ENCODE measurements around the gene TMEM203. TPM values are rescaled to one million over a fixed set of nuclear protein-coding genes. Genes with fewer than 3 reads are reported as not detected.
A peak's percentile ranks its signal among the peaks of the same experiment; 100 is the strongest.

TMEM203 gene
- total and polyA plus RNA-seq, 2 of the 13 experiments (the other 11 are each of a cell fraction or from before 2014, with no cell fraction given): 23.4 to 36.7 TPM

- no peak; the same call in 1 of the 2 replicates for TF ChIP-seq BCL3 (CRISPR knock-in tag; IDR thresholded peaks at IDR 0.05)
- TF ChIP-seq HES4 (CRISPR knock-in tag; IDR thresholded peaks at IDR 0.05; ENCODE audit: borderline replicate concordance): peak; percentile 61; the same call in 1 of the 2 replicates
- TF ChIP-seq TRIM24 (CRISPR knock-in tag; IDR thresholded peaks at IDR 0.05): no peak
- no peak for TF ChIP-seq ZNF24 (IDR thresholded peaks at IDR 0.05)
- TF ChIP-seq MAF1 (CRISPR knock-in tag; IDR thresholded peaks at IDR 0.05; ENCODE audit: borderline replicate concordance): 0 out of 2 replicates have a peak, but pooled peaks have one; percentile 51
- TF ChIP-seq MXD4 (CRISPR knock-in tag; IDR thresholded peaks at IDR 0.05): no peak
- TF ChIP-seq ZNF775 (CRISPR knock-in tag; IDR thresholded peaks at IDR 0.05; ENCODE audit: borderline replicate concordance): no peak
- TF ChIP-seq ZNF251 (CRISPR knock-in tag; IDR thresholded peaks at IDR 0.05): no peak
- TF ChIP-seq POLR2G (IDR thresholded peaks at IDR 0.05; ENCODE audit: low read depth, low read length): no peak
- no peak; the same call in 1 of the 2 replicates for TF ChIP-seq ZNF552 (CRISPR knock-in tag; IDR thresholded peaks at IDR 0.05; ENCODE audit: borderline replicate concordance)
- no peak for TF ChIP-seq HIC2 (CRISPR knock-in tag; IDR thresholded peaks at IDR 0.05; ENCODE audit: low read depth)
- no peak for TF ChIP-seq ZNF75D (CRISPR knock-in tag; IDR thresholded peaks at IDR 0.05; ENCODE audit: borderline replicate concordance)
- TF ChIP-seq RFXANK (CRISPR knock-in tag; IDR thresholded peaks at IDR 0.05): no peak
- TF ChIP-seq MIER3 (CRISPR knock-in tag; IDR thresholded peaks at IDR 0.05; ENCODE audit: borderline replicate concordance): peak; percentile 25; the same call in 1 of the 2 replicates
- no peak for TF ChIP-seq ATAD3A (CRISPR knock-in tag; IDR thresholded peaks at IDR 0.05)
- TF ChIP-seq ARNT (IDR thresholded peaks at IDR 0.05): no peak
- peak; percentile 91; the same call in 1 of the 2 replicates for TF ChIP-seq ZBTB42 (CRISPR knock-in tag; IDR thresholded peaks at IDR 0.05)
- TF ChIP-seq, protein P1, sequence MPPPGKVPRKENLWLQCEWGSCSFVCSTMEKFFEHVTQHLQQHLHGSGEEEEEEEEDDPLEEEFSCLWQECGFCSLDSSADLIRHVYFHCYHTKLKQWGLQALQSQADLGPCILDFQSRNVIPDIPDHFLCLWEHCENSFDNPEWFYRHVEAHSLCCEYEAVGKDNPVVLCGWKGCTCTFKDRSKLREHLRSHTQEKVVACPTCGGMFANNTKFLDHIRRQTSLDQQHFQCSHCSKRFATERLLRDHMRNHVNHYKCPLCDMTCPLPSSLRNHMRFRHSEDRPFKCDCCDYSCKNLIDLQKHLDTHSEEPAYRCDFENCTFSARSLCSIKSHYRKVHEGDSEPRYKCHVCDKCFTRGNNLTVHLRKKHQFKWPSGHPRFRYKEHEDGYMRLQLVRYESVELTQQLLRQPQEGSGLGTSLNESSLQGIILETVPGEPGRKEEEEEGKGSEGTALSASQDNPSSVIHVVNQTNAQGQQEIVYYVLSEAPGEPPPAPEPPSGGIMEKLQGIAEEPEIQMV (CRISPR knock-in tag; IDR thresholded peaks at IDR 0.05; ENCODE audit: low read depth): no peak
- TF ChIP-seq ZNF124 (CRISPR knock-in tag; IDR thresholded peaks at IDR 0.05): no peak
- TF ChIP-seq, protein P2, sequence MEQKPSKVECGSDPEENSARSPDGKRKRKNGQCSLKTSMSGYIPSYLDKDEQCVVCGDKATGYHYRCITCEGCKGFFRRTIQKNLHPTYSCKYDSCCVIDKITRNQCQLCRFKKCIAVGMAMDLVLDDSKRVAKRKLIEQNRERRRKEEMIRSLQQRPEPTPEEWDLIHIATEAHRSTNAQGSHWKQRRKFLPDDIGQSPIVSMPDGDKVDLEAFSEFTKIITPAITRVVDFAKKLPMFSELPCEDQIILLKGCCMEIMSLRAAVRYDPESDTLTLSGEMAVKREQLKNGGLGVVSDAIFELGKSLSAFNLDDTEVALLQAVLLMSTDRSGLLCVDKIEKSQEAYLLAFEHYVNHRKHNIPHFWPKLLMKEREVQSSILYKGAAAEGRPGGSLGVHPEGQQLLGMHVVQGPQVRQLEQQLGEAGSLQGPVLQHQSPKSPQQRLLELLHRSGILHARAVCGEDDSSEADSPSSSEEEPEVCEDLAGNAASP (CRISPR knock-in tag; IDR thresholded peaks at IDR 0.05; ENCODE audit: borderline replicate concordance): no peak
- 0 out of 2 replicates have a peak, but pooled peaks have one; percentile 14 for TF ChIP-seq ZNF350 (CRISPR knock-in tag; IDR thresholded peaks at IDR 0.05; ENCODE audit: borderline replicate concordance, low read depth)
- peak; percentile 72; the same call in 1 of the 2 replicates for TF ChIP-seq ZNF580 (CRISPR knock-in tag; IDR thresholded peaks at IDR 0.05; ENCODE audit: borderline replicate concordance, low read depth)
- peak; percentile 79; the same call in 1 of the 2 replicates for TF ChIP-seq MTERF4 (CRISPR knock-in tag; IDR thresholded peaks at IDR 0.05)
These were observed 30.2 kb upstream of the TMEM203 start (continued) for GRCh38 chr9:137235424-137236237.
